ENCODE data around the gene SLC29A1. TPM values are rescaled to one million over a fixed set of nuclear protein-coding genes. Genes with fewer than 3 reads are reported as not detected.
"Not testable (repeated sequence)": the region's sequence is repeated elsewhere in the genome, so short reads cannot be mapped to it uniquely, and the experiment has no call there.

The SLC29A1 gene
- total RNA-seq, 4 donors from 2014 or later, result 18.3 to 95.5 (median 40.8) TPM

DNA sequence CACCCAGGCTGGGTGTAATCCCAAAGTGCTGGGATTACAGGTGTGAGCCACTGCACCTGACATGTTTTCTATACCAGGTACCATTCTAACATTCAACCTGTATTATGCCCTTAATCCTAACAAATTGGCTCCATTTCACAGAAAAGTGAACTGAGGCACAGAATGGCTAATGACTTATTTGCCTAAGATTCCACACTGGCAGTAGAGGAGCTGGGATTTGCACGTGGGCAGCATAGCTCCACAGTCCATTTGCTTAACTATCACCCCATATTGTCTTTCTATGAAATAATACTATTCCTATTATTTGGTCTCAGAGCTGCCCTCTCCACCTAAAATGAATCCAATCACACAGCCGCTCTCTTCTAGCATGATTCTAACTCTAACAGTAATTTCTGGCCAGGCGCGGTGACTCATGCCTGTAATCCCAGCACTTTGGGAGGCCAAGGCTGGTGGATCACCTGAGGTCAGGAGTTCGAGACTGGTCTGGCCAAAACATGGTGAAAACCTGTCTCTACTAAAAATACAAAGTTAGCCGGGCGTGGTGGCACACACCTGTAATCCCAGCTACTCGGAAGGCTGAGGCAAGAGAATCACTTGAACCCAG is 30.0 kb upstream of the SLC29A1 start:
- TF ChIP-seq, protein P1, sequence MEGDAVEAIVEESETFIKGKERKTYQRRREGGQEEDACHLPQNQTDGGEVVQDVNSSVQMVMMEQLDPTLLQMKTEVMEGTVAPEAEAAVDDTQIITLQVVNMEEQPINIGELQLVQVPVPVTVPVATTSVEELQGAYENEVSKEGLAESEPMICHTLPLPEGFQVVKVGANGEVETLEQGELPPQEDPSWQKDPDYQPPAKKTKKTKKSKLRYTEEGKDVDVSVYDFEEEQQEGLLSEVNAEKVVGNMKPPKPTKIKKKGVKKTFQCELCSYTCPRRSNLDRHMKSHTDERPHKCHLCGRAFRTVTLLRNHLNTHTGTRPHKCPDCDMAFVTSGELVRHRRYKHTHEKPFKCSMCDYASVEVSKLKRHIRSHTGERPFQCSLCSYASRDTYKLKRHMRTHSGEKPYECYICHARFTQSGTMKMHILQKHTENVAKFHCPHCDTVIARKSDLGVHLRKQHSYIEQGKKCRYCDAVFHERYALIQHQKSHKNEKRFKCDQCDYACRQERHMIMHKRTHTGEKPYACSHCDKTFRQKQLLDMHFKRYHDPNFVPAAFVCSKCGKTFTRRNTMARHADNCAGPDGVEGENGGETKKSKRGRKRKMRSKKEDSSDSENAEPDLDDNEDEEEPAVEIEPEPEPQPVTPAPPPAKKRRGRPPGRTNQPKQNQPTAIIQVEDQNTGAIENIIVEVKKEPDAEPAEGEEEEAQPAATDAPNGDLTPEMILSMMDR (IDR thresholded peaks at IDR 0.05 in 4 of 5, conservative IDR thresholded peaks at IDR 0.05 in 1 of 5), result no peak
- TF ChIP-seq POLR2A (IDR thresholded peaks at IDR 0.05), result no peak
- Histone ChIP-seq H3K4me1 (no peaks in the 10 kb centered on the region), H3K4me3 (no peak overlapping the region), H3K27ac (no peak overlapping the region), H3K36me3 (no peaks in the 10 kb centered on the region), H3K27me3 (no peaks in the 10 kb centered on the region), H3K9me3 (no peaks in the 10 kb centered on the region)
- no peak for ATAC-seq
- no peak for DNase-seq
- in situ Hi-C loops (cut with MboI; ENCODE audit: low sequenced_read_pairs in 4 of 4), result no loop called here
- intact Hi-C loops (cut with DNase I; ENCODE audit: low total_unique reads), result no loop called here

DNA sequence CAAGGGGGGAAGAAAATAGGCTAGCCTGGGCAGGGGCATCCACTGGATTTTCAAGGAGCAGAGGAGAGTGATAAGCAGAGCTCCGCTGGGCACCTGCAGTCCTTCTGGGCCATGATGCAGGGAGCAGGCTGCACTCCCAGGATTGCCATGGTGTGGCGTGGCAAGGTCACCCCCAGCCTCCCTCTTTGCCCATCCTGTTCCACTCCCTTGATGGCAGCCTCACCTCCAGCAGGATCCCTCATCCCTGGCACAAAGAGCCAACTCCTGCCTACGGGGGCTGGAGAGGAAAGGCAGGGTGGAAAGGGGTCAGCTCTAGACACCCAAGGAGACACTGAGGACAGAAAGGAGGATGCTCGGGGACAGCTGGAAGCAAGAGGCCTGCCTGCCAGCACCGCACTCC is 29.1 kb upstream of the SLC29A1 start:
- Histone ChIP-seq H3K4me3 (no peak overlapping the region), H3K36me3 (no peaks in the 10 kb centered on the region), H3K27me3 (no peaks in the 10 kb centered on the region), H3K27ac (no peak overlapping the region), H3K4me1 (no peaks in the 10 kb centered on the region), H3K9me3 (no peaks in the 10 kb centered on the region)
- DNase-seq (no peak), ATAC-seq (no peak)
- intact Hi-C loops (cut with DNase I; ENCODE audit: low total_unique reads) (no loop called here), in situ Hi-C loops (cut with MboI; ENCODE audit: low sequenced_read_pairs in 4 of 4) (no loop called here)
- no peak for TF ChIP-seq POLR2A (IDR thresholded peaks at IDR 0.05)
- TF ChIP-seq, protein P1 (IDR thresholded peaks at IDR 0.05 in 4 of 5, conservative IDR thresholded peaks at IDR 0.05 in 1 of 5), result no peak

DNA sequence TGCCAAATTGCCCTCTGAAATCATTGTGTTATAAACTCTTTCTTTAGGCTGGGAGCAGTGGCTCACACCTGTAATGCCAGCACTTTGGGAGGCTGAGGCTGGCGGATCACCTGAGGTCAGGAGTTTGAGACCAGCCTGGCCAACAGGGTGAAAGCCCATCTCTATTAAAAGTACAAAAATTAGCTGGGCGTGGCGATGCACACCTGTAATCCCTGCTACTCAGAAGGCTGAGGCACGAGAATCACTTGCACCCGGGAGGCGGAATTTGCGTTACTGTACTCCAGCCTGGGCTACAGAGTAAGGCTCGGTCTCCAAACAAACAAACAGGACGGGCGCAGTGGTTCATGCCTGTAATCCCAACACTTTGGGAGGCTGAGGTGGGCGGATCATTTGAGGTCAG is 27.0 kb upstream of the SLC29A1 start:
- H3K27me3 ChIP-seq; DNase-seq; H3K27ac ChIP-seq; H3K4me3 ChIP-seq; in situ Hi-C loops (cut with MboI; ENCODE audit: low sequenced_read_pairs in 4 of 4); H3K4me1 ChIP-seq; intact Hi-C loops (cut with DNase I; ENCODE audit: low total_unique reads); H3K9me3 ChIP-seq; H3K36me3 ChIP-seq; ATAC-seq: not testable (repeated sequence)

DNA sequence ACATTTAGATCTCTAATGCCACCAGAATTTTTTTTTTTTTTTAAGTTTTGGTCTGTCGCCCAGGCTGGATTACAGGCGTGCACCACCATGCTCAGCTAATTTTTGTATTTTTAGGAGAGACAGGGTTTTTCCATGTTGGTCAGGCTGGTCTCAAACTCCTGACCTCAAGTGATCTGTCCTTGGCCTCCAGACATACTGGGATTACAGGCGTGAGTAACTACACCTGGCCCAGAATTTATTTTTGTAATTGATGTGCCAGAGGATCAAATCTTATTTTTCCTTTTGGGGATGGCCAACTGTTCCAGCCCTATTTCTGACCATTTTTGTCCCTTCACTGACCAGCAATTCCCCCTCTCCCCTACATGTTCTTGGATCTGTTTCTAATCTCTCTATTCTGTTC is 24.7 kb upstream of the SLC29A1 start:
- Histone ChIP-seq H3K9me3 (no peaks in the 10 kb centered on the region), H3K27me3 (no peaks in the 10 kb centered on the region), H3K4me3 (no peak overlapping the region), H3K36me3 (no peaks in the 10 kb centered on the region), H3K4me1 (peaks cover 0 to 10% of the 10 kb centered on the region in 2 donors), H3K27ac (no peak overlapping the region)
- in situ Hi-C loops (cut with MboI; ENCODE audit: low sequenced_read_pairs in 4 of 4) (no loop called here), intact Hi-C loops (cut with DNase I; ENCODE audit: low total_unique reads) (no loop called here)
- no peak for DNase-seq
- TF ChIP-seq POLR2A (IDR thresholded peaks at IDR 0.05), result no peak
- TF ChIP-seq, protein P1 (IDR thresholded peaks at IDR 0.05 in 4 of 5, conservative IDR thresholded peaks at IDR 0.05 in 1 of 5), result no peak
- ATAC-seq, result no peak

DNA sequence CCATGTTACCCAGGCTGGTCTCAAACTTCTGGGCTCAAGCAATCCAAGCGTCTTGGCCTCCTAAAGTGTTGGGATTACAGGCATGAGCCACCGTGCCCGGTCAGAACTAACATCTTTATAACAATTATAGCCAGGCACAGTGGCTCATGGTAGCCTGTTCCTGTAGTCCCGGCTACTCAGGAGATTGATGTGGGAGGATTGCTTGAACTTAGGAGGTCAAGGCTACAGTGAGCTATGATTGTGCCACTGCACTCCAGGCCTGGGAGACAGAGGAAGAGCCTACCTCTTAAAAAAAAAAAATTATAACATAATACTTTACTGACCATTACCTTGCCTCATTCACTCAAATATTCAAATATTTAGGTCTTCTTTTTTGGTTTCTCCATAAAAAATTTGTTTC is 23.5 kb upstream of the SLC29A1 start:
- intact Hi-C loops (cut with DNase I; ENCODE audit: low total_unique reads), result no loop called here
- TF ChIP-seq, protein P1 (IDR thresholded peaks at IDR 0.05 in 4 of 5, conservative IDR thresholded peaks at IDR 0.05 in 1 of 5), result no peak
- no peak for TF ChIP-seq POLR2A (IDR thresholded peaks at IDR 0.05)
- DNase-seq, result no peak

More for the DNA sequence above, 23.5 kb upstream of the SLC29A1 start:
- Histone ChIP-seq H3K4me1 (peaks cover 0 to 12% of the 10 kb centered on the region in 2 donors), H3K36me3 (no peaks in the 10 kb centered on the region), H3K9me3 (no peaks in the 10 kb centered on the region), H3K27me3 (no peaks in the 10 kb centered on the region), H3K27ac (no peak overlapping the region), H3K4me3 (no peak overlapping the region)
- in situ Hi-C loops (cut with MboI; ENCODE audit: low sequenced_read_pairs in 4 of 4), result no loop called here
- no peak for ATAC-seq
